Muscle of leg (tissue), 11 donors: ENCODE measurements around the gene NUDT3. TPM values are rescaled to one million over a fixed set of nuclear protein-coding genes. Genes with fewer than 3 reads are reported as not detected.
"Not testable (repeated sequence)": the region's sequence is repeated elsewhere in the genome, so short reads cannot be mapped to it uniquely, and the experiment has no call there.

Experiments used
- DNase-seq: peaks from one replicate; pipeline ENCODE4 v3.0.0; 2013
- H3K27ac ChIP-seq: one replicate; pipeline ENCODE4 v1.5.1; 2013; ENCODE audit warnings: mild to moderate bottlenecking, low read length, control low read depth
- H3K27me3 ChIP-seq: one replicate; pipeline ENCODE4 v1.6.1; 2013; ENCODE audit warnings: low read length; ENCODE audit not compliant: control insufficient read depth, insufficient read depth
- H3K36me3 ChIP-seq: one replicate; pipeline ENCODE4 v1.6.1; 2013; ENCODE audit warnings: low read length; ENCODE audit not compliant: control insufficient read depth, insufficient read depth
- H3K4me1 ChIP-seq: one replicate; pipeline ENCODE4 v1.6.1; 2013; ENCODE audit warnings: low read length; ENCODE audit not compliant: control insufficient read depth, insufficient read depth
- H3K4me3 ChIP-seq: one replicate; pipeline ENCODE4 v1.5.1; 2013; ENCODE audit warnings: low read length, control low read depth
- H3K9me3 ChIP-seq: replicated peaks from 2 replicates; pipeline ENCODE4 v1.6.1; 2013; ENCODE audit warnings: low read depth, low read length; ENCODE audit not compliant: control insufficient read depth
- WGBS: methylation state at CpG from one replicate; pipeline ENCODE4 v1.1.5; 2013; ENCODE audit warnings: missing lambda C conversion rate; ENCODE audit not compliant: insufficient coverage; 5-methylcytosine and 5-hydroxymethylcytosine counted together
- polyA plus RNA-seq, 8 donors: library from polyadenylated mRNA; unstranded; fragments of 120-200 nt; gene quantifications; one replicate each; pipeline versions ENCODE4 v1.2.1 to v1.2.3, GENCODE V29; 2013; ENCODE audit warnings: inconsistent platforms in 1 of 8, low replicate concordance in 1 of 8; ENCODE audit not compliant: insufficient read length in 8 of 8, insufficient read depth in 1 of 8
- total RNA-seq: library from RNA; stranded (reverse); fragments of 120-200 nt; gene quantifications from one replicate; pipeline ENCODE4 v1.2.4, GENCODE V29; 2013

NUDT3 gene
- total and polyA plus RNA-seq, 9 donors = 18.9 to 56.7 (median 28.8) TPM

DNA sequence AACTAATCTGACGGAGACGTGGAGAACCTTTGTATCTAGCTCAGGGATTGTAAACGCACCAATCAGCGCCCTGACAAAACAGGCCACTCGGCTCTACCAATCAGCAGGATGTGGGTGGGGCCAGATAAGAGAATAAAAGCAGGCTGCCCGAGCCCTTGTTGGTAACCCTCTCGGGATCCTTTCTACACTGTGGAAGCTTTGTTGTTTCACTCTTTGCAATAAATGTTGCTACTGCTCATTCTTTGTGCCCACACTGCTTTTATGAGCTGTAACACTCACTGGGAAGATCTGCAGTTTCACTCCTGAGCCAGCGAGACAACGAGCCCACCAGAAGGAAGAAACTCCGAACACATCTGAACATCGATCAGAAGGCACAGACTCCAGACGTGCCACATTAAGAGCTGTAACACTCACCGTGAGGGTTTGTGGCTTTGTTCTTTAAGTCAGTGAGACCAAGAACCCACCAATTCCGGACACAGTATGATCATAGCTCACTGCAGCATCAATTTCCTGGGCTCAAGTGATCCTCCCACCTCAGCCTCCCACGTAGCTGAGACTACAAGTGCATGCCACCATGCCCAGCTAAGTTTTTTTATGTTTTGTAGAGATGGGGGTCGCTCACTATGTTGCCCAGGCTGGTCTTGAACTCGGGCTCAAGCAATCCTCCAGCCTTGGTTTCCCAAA lies 122.7 kb downstream of the NUDT3 start:
- not testable (repeated sequence) for H3K27ac ChIP-seq, H3K4me3 ChIP-seq, H3K27me3 ChIP-seq, H3K9me3 ChIP-seq, H3K36me3 ChIP-seq, H3K4me1 ChIP-seq, DNase-seq
- 51% methylated on average over 10 of the region's 17 CpGs for WGBS

DNA sequence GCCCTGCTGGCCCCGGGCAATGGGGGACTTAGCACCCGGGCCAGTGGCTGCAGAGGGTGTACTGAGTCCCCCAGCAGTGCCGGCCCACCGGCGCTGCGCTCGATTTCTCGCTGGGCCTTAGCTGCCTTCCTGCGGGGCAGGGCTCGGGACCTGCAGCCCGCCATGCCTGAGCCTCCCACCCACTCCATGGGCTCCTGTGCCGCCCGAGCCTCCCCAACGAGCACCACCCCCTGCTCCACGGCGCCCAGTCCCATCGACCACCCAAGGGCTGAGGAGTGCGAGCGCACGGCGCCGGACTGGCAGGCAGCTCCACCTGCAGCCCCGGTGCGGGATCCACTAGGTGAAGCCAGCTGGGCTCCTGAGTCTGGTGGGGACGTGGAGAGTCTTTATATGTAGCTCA lies 123.3 kb downstream of the NUDT3 start:
- DNase-seq, H3K27ac ChIP-seq, H3K4me3 ChIP-seq, H3K4me1 ChIP-seq, H3K9me3 ChIP-seq, H3K27me3 ChIP-seq, H3K36me3 ChIP-seq: not testable (repeated sequence)
- no CpG with 5 or more reads among the region's 25 CpGs for WGBS

DNA sequence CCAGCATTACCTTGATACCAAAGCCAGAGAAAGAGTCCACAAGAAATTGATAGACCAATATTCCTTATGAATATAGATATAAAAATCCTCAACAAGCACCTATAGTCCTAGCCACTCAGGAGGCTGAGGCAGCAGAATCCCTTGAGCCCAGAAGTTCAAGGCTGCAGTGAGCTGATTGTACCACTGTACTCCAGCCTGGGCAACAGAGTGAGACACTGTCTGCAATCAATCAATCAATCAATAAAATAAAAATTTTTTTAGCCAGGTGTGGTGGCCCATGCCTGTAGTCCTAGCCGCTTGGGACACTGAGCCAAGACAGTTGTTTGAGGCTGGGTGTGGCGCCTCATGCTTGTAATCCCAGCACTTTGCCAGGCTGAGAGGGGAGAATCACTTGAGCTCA lies 124.7 kb downstream of the NUDT3 start:
- Histone ChIP-seq H3K9me3 (peaks cover 6% of the 10 kb centered on the region), H3K36me3 (no peaks in the 10 kb centered on the region), H3K4me3 (no peak overlapping the region), H3K4me1 (no peaks in the 10 kb centered on the region), H3K27me3 (no peaks in the 10 kb centered on the region), H3K27ac (no peak overlapping the region)
- 94% methylated on average over 2 of the region's 2 CpGs for whole genome bisulfite sequencing
- DNase-seq = no peak

DNA sequence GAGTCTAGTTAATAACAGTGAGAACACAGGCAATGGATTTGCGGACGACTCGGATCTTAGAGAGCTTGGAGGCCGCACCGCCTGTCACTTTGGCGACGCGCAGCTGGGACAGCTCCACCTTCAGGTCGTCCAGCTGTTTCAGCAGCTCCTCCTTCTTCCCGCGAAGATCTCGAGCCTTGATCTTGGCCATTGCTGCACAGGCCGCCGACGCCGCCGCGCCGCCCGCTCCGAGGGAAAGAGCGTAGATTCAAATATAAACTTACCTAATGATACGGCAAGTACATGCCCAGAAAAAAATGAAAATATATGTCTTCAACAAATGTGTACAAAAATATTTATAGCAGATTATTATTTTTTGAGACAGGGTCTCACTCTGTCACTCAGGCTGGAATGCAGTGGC lies 129.0 kb downstream of the NUDT3 start:
- not testable (repeated sequence) for H3K9me3 ChIP-seq, DNase-seq, H3K36me3 ChIP-seq, H3K4me3 ChIP-seq, H3K4me1 ChIP-seq, H3K27ac ChIP-seq, H3K27me3 ChIP-seq
- 68% methylated on average over 12 of the region's 23 CpGs for WGBS

DNA sequence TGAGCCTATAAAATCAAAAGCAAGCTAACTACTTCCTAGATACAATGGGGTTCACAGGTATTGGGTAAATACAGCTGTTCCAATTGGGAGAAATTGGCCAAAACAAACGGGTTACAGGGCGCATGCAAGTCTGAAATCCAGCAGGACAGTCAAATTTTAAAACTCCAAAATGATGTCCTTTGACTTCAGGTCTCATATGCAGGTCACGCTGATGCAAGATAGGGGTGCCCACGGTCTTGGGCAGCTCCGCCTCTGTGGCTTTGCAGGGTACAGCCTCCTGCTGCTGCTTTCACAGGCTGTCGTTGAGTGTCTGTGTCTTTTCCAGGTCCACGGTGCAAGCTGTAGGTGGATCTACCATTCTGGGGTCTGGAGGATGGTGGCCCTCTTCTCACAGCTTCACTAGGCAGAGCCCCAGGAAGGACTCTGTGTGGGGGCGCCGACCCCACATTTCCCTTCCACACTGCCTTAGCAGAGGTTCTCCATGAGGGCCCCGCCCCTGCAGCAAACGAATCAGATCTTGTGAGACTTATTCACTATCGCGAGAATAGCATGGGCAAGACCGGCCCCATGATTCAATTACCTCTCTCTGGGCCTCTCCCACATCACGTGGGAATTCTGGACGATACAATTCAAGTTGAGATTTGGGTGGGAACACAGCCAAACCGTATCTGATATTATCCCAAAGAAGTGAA lies 131.7 kb downstream of the NUDT3 start:
- no peaks in the 10 kb centered on the region for H3K27me3 ChIP-seq
- H3K36me3 ChIP-seq = no peaks in the 10 kb centered on the region
- H3K27ac ChIP-seq = no peak overlapping the region
- no peak for DNase-seq
- no peaks in the 10 kb centered on the region for H3K4me1 ChIP-seq
- no peak overlapping the region for H3K4me3 ChIP-seq
- 88% methylated on average over 8 of the region's 17 CpGs for WGBS
- peaks cover 6% of the 10 kb centered on the region for H3K9me3 ChIP-seq

DNA sequence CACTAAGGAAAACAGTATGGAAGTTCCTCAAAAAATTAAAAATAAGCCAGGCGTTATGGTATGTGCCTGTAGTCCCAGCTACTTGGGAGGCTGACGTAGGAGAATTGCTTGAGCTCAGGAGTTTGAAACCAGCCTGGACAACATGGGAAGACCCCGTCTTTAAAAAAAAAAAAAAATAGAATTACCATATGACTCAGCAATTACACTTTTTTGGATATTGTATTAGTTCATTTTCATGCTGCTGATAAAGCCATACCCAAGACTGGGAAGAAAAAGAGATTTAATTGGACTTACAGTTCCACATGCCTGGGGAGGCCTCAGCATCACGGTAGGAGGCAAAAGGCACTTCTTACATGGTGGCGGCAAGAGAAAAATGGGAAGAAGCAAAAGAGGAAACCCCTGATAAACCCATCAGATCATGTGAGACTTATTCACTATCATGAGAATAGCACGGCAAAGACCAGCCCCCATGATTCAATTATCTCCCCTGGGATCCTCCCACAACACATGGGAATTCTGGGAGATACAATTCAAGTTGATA lies 132.9 kb downstream of the NUDT3 start:
- H3K27ac ChIP-seq = no peak overlapping the region
- peaks cover 6% of the 10 kb centered on the region for H3K9me3 ChIP-seq
- H3K27me3 ChIP-seq = no peaks in the 10 kb centered on the region
- DNase-seq = no peak
- no CpG with 5 or more reads among the region's 6 CpGs for WGBS
- no peak overlapping the region for H3K4me3 ChIP-seq
- no peaks in the 10 kb centered on the region for H3K36me3 ChIP-seq
- no peaks in the 10 kb centered on the region for H3K4me1 ChIP-seq

DNA sequence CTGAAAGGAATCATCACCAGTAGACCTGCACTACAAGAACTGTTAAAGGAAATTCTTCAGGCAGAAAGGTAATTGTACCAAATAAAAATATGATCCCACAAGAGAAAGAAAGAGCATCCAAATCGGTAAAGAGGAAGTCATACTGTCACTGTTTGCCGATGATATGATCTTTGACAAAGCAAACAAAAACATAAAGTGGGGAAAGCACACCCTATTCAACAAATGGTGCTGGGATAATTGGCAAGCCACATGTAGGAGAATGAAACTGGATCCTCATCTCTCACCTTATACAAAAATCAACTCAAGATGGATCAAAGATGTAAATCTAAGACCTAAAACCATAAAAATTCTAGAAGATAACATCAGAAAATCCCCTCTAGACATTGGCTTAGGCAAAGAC lies 140.1 kb downstream of the NUDT3 start:
- not testable (repeated sequence) for H3K36me3 ChIP-seq, H3K27ac ChIP-seq, H3K27me3 ChIP-seq, H3K9me3 ChIP-seq, DNase-seq, H3K4me3 ChIP-seq
- no CpG with 5 or more reads among the region's 2 CpGs for WGBS
- H3K4me1 ChIP-seq = peaks cover 18% of the 10 kb centered on the region

DNA sequence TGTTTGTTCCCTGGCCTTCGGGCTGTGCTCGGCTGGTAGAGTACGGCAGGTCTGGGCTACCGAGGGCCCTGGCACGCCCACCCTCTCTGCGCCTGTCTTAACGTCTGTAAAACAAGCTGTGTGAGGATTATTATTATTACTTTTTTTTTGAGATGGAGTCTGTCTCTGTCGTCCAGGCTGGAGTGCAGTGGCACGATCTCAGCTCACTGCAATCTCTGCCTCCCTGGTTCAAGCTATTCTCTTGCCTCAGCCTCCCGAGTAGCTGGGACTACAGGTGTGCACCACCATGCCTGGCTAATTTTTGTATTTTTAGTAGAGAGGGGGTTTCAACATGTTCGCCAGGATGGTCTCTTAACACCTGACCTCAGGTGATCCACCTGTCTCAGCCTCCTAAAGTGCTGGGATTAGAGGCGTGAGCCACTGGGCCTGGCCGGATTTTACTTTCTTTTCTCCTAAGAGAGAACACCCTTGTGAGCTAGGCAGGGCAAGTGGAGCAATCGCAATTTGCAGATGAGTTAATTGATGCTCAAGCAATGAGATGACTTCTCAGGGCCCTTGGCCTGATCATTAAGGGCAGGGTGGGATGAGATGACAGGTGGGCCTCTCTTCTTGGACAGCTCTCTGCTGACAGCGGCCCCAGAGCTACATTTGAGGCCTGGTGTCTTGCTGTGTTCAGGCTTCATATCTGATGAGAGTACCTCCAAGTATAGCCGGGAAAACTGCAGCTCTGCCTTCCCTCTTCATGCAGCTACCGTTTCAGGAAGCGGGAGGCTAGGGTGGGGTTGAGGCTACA lies 142.8 kb downstream of the NUDT3 start:
- DNase-seq = peak; percentile 56
- H3K9me3 ChIP-seq = no peaks in the 10 kb centered on the region
- H3K27me3 ChIP-seq = no peaks in the 10 kb centered on the region
- H3K4me3 ChIP-seq = peak overlapping the region; percentile 77
- H3K36me3 ChIP-seq = no peaks in the 10 kb centered on the region
- peaks cover 25% of the 10 kb centered on the region for H3K4me1 ChIP-seq
- H3K27ac ChIP-seq = peak overlapping the region; percentile 91
- WGBS = 50% methylated on average over 8 of the region's 18 CpGs

DNA sequence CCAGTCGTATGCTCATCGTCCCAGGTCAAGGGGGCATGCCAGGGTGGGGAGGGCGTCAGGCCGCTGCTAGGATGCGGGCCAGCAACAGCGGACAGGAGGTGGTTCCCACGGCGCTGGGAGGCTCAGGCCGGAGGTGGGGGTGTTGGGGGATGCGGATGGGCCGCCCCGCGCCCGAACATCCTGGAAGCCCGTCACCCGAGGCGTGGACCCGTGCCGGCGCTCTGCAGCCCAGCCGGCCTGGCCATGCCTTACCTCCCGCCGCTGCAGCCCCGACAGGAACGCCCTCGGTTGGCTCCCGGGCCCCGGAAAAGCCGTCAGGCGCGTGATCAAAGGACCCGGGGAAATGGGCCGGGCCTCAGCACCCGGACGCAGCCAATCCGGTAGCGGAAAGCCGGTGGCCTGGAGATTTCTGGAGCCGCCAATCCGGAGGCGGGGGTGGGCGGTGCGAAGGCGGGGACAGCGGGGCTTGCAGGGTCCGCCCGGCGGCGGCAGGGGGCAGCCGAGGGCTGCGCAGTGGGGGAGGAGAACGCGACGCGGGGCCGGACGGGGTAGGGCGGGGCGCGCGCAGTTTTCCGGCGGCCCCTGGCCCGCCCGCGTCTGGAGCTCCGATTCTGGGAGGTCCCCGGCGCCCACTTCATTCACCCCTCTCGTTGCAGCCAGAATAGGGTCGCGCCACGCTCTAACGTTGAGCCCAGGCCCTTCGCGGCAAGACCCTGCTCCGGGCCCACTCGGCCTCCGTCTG lies 143.6 kb downstream of the NUDT3 start, which contains the start of gene SMIM29:
Gene SMIM29 (minus strand): TSS at position 280 of the 742 bp plus-strand sequence. CDS start 1,215 bp downstream, outside the sequence.
- Histone ChIP-seq H3K27ac (peak within 1 kb of the TSS; percentile 91), H3K4me3 (peak within 1 kb of the TSS; percentile 77), H3K27me3 (no peaks in the 10 kb centered on the region), H3K4me1 (peaks cover 25% of the 10 kb centered on the region), H3K9me3 (no peaks in the 10 kb centered on the region), H3K36me3 (no peaks in the 10 kb centered on the region)
- peak; percentile 98 for DNase-seq
- under 1% methylated on average over 75 of the region's 79 CpGs for WGBS
